Gastrocnemius medialis (tissue), 4 donors: ENCODE results near the gene IFT81.

Experiments used
- POLR2A ChIP-seq, 2 donors: fragments of 450-650 bp; IDR thresholded peaks; one replicate each; pipeline ENCODE4 v1.6.1; 2017; ENCODE audit warnings: antibody characterized with exemption in 2 of 2, mild to moderate bottlenecking in 2 of 2, moderate library complexity in 2 of 2
- TF ChIP-seq, protein P1 (sequence below), 5 experiments: fragments of 450-650 bp in 3 of 5; fragments of 200-600 bp in 2 of 5; sonication (generic) in 2 of 5; IDR thresholded peaks in 4 of 5; conservative IDR thresholded peaks in 1 of 5; 1 replicate in 4 of 5; 2 replicates in 1 of 5; pipeline ENCODE4 v1.5.1; 2016 to 2019; ENCODE audit warnings: antibody characterized with exemption in 5 of 5, mild to moderate bottlenecking in 3 of 5, moderate library complexity in 3 of 5

DNA sequence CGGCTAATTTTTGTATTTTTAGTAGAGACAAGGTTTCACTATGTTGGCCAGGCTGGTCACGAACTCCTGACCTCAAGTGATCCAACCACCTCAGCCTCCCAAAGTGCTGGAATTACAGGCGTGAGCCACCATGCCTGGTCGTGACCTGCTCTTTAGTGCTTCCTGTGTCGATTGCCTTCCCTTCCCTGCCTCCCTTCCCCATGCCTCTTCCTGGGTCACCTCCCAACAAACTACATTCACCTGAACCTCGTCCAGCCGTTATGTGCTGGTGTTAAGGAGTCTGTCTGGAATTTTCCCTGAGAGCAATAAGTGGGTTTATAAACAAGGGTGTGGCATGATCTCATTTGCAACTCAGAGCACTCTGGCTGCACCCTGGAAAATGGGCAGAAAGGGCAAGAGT, 43.7 kb upstream of the IFT81 start:
- TF ChIP-seq, protein P1, sequence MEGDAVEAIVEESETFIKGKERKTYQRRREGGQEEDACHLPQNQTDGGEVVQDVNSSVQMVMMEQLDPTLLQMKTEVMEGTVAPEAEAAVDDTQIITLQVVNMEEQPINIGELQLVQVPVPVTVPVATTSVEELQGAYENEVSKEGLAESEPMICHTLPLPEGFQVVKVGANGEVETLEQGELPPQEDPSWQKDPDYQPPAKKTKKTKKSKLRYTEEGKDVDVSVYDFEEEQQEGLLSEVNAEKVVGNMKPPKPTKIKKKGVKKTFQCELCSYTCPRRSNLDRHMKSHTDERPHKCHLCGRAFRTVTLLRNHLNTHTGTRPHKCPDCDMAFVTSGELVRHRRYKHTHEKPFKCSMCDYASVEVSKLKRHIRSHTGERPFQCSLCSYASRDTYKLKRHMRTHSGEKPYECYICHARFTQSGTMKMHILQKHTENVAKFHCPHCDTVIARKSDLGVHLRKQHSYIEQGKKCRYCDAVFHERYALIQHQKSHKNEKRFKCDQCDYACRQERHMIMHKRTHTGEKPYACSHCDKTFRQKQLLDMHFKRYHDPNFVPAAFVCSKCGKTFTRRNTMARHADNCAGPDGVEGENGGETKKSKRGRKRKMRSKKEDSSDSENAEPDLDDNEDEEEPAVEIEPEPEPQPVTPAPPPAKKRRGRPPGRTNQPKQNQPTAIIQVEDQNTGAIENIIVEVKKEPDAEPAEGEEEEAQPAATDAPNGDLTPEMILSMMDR (IDR thresholded peaks at IDR 0.05 in 4 of 5, conservative IDR thresholded peaks at IDR 0.05 in 1 of 5), result no peak
- no peak for TF ChIP-seq POLR2A (IDR thresholded peaks at IDR 0.05)
